Esophagus (tissue), 2 donors: ENCODE data around the gene ACTN1. TPM values are rescaled to one million over a fixed set of nuclear protein-coding genes. Genes with fewer than 3 reads are reported as not detected.

Experiments used
- H3K27ac ChIP-seq, 2 donors: one replicate each; pipeline ENCODE4 v1.5.1; 2013; ENCODE audit warnings: low read depth in 2 of 2, mild to moderate bottlenecking in 2 of 2, inconsistent platforms in 1 of 2, low read length in 1 of 2, moderate library complexity in 1 of 2
- H3K27me3 ChIP-seq, 2 donors: one replicate each; pipeline ENCODE4 v1.6.1; 2013; ENCODE audit warnings: low read length in 2 of 2, control low read depth in 1 of 2, mild to moderate bottlenecking in 1 of 2; ENCODE audit not compliant: insufficient read depth in 2 of 2, control insufficient read depth in 1 of 2
- H3K36me3 ChIP-seq, 2 donors: one replicate each; pipeline ENCODE4 v1.6.1; 2013; ENCODE audit warnings: low read length in 1 of 2; ENCODE audit not compliant: control insufficient read depth in 2 of 2, insufficient read depth in 2 of 2
- H3K4me1 ChIP-seq, 2 donors: one replicate each; pipeline ENCODE4 v1.6.1; 2013; ENCODE audit warnings: low read length in 1 of 2; ENCODE audit not compliant: control insufficient read depth in 2 of 2, insufficient read depth in 2 of 2
- H3K4me3 ChIP-seq, 2 donors: one replicate each; pipeline ENCODE4 v1.5.1; 2013; ENCODE audit warnings: low read length in 2 of 2, mild to moderate bottlenecking in 2 of 2, low read depth in 1 of 2, moderate library complexity in 1 of 2
- H3K9me3 ChIP-seq, 2 donors: one replicate each; pipeline ENCODE4 v1.6.1; 2013; ENCODE audit warnings: mild to moderate bottlenecking in 2 of 2, low read depth in 1 of 2, low read length in 1 of 2, moderate library complexity in 1 of 2; ENCODE audit not compliant: control insufficient read depth in 2 of 2, insufficient read depth in 1 of 2
- WGBS, 2 donors: extraction: QIAGEN DNeasy Blood & Tissue Kit; methylation state at CpG; one replicate each; pipeline ENCODE4 v1.1.7; 2013; 5-methylcytosine and 5-hydroxymethylcytosine counted together
- polyA plus RNA-seq, 2 donors: library from polyadenylated mRNA; stranded (reverse); fragments of 200-250 nt; gene quantifications; one replicate each; pipeline ENCODE4 v1.2.3, GENCODE V29; 2013
- donor health status: healthy with polysubstance abuse.
- donor health status: Bipolar disorder and iron deficiency.

Gene ACTN1
- polyA plus RNA-seq, 2 donors: 37.4 to 98.2 TPM

- H3K27me3 ChIP-seq: no peaks in the 10 kb centered on the region
- H3K36me3 ChIP-seq: no peaks in the 10 kb centered on the region
- WGBS, 2 donors: 51 to 57% methylated on average over 12 of the region's 12 CpGs
- no peak overlapping the region for H3K4me3 ChIP-seq
- peaks cover 14 to 50% of the 10 kb centered on the region in 2 donors for H3K4me1 ChIP-seq
- no peaks in the 10 kb centered on the region for H3K9me3 ChIP-seq
- H3K27ac ChIP-seq: peak overlapping the region; percentile 31 to 88
These were observed 30.2 kb downstream of the ACTN1 start for GRCh38 chr14:68948686-68949600.

GRCh38 chr14:68947802-68948201, 31.3 kb downstream of the ACTN1 start:
- Histone ChIP-seq H3K9me3 (no peaks in the 10 kb centered on the region), H3K27me3 (no peaks in the 10 kb centered on the region), H3K36me3 (no peaks in the 10 kb centered on the region), H3K4me1 (peaks cover 16 to 57% of the 10 kb centered on the region in 2 donors), H3K27ac (peak overlapping the region; percentile 36 to 92), H3K4me3 (no peak overlapping the region)
- 18 to 19% methylated on average over 8 of the region's 8 CpGs for WGBS, 2 donors

GRCh38 chr14:68946489-68946822, 32.6 kb downstream of the ACTN1 start:
- WGBS, 2 donors: 86 to 96% methylated on average over 4 of the region's 4 CpGs
- H3K27ac ChIP-seq: peak overlapping the region; percentile 22 to 78
- H3K9me3 ChIP-seq: no peaks in the 10 kb centered on the region
- H3K4me3 ChIP-seq: no peak overlapping the region
- no peaks in the 10 kb centered on the region for H3K27me3 ChIP-seq
- H3K36me3 ChIP-seq: no peaks in the 10 kb centered on the region
- H3K4me1 ChIP-seq: peaks cover 13 to 52% of the 10 kb centered on the region in 2 donors

GRCh38 chr14:68945585-68946488, 33.3 kb downstream of the ACTN1 start:
- Histone ChIP-seq H3K27me3 (no peaks in the 10 kb centered on the region), H3K4me1 (peaks cover 13 to 47% of the 10 kb centered on the region in 2 donors), H3K36me3 (no peaks in the 10 kb centered on the region), H3K9me3 (no peaks in the 10 kb centered on the region), H3K4me3 (no peak overlapping the region), H3K27ac (peak overlapping the region; percentile 22 to 78)
- WGBS, 2 donors: 66 to 69% methylated on average over 11 of the region's 11 CpGs

- Histone ChIP-seq H3K27me3 (no peaks in the 10 kb centered on the region), H3K9me3 (no peaks in the 10 kb centered on the region), H3K4me3 (no peak overlapping the region), H3K36me3 (no peaks in the 10 kb centered on the region), H3K27ac (peak overlapping the region; percentile 21 to 78), H3K4me1 (peaks cover 13 to 48% of the 10 kb centered on the region in 2 donors)
- WGBS, 2 donors: 45 to 52% methylated on average over 4 of the region's 4 CpGs
These were observed 33.9 kb downstream of the ACTN1 start for GRCh38 chr14:68945190-68945584.

GRCh38 chr14:68944162-68944561, 34.9 kb downstream of the ACTN1 start:
- no peak overlapping the region for H3K4me3 ChIP-seq
- H3K4me1 ChIP-seq: peaks cover 13 to 51% of the 10 kb centered on the region in 2 donors
- WGBS, 2 donors: 43 to 74% methylated on average over 6 of the region's 6 CpGs
- no peaks in the 10 kb centered on the region for H3K9me3 ChIP-seq
- H3K27ac ChIP-seq: peak overlapping the region; percentile 11 to 90
- H3K36me3 ChIP-seq: no peaks in the 10 kb centered on the region
- no peaks in the 10 kb centered on the region for H3K27me3 ChIP-seq

GRCh38 chr14:68943107-68943506, 36.0 kb downstream of the ACTN1 start:
- H3K4me1 ChIP-seq: peaks cover 14 to 59% of the 10 kb centered on the region in 2 donors

GRCh38 chr14:68942296-68943035, 36.6 kb downstream of the ACTN1 start:
- no peaks in the 10 kb centered on the region for H3K36me3 ChIP-seq
- H3K27ac ChIP-seq: peak overlapping the region; percentile 57 to 90
- 70 to 75% methylated on average over 14 of the region's 14 CpGs for WGBS, 2 donors
- H3K9me3 ChIP-seq: no peaks in the 10 kb centered on the region
- peaks cover 14 to 59% of the 10 kb centered on the region in 2 donors for H3K4me1 ChIP-seq
- no peaks in the 10 kb centered on the region for H3K27me3 ChIP-seq
- H3K4me3 ChIP-seq: no peak overlapping the region

More at GRCh38 chr14:68943107-68943506, 36.0 kb downstream of the ACTN1 start:
- no peaks in the 10 kb centered on the region for H3K36me3 ChIP-seq
- no peaks in the 10 kb centered on the region for H3K27me3 ChIP-seq
- H3K9me3 ChIP-seq: no peaks in the 10 kb centered on the region
- WGBS, 2 donors: 77 to 84% methylated on average over 10 of the region's 10 CpGs
- H3K4me3 ChIP-seq: no peak overlapping the region
- peak overlapping the region; percentile 48 to 90 for H3K27ac ChIP-seq

GRCh38 chr14:68941820-68942219, 37.3 kb downstream of the ACTN1 start:
- H3K4me1 ChIP-seq: peaks cover 14 to 56% of the 10 kb centered on the region in 2 donors
- H3K27me3 ChIP-seq: no peaks in the 10 kb centered on the region
- no peaks in the 10 kb centered on the region for H3K9me3 ChIP-seq
- H3K4me3 ChIP-seq: no peak overlapping the region
- no peaks in the 10 kb centered on the region for H3K36me3 ChIP-seq
- 33 to 44% methylated on average over 5 of the region's 5 CpGs for WGBS, 2 donors
- peak overlapping the region; percentile 67 to 90 for H3K27ac ChIP-seq
